Left lung (tissue), 10 donors: ENCODE data around the gene MAP3K14. TPM values are rescaled to one million over a fixed set of nuclear protein-coding genes. Genes with fewer than 3 reads are reported as not detected.
A peak's percentile ranks its signal among the peaks of the same experiment; 100 is the strongest.

ENCODE experiments used
- ATAC-seq: fragments of 200-7000 bp; cut with Tn5 transposase; one replicate; pipeline ENCODE4 v1.9.1; 2020; ENCODE audit warnings: moderate library complexity
- DNase-seq, 4 donors: peaks; one replicate each; pipeline ENCODE4 v3.0.0-alpha.2; 2013 to 2020
- H3K27ac ChIP-seq, 2 donors: fragments of 200-600 bp; sonication (generic) in 1 of 2; one replicate each; pipeline versions ENCODE4 v1.5.0 to v1.8.0; 2020 to 2021
- H3K27me3 ChIP-seq, 2 donors: fragments of 200-600 bp; sonication (generic) in 1 of 2; one replicate each; pipeline versions ENCODE4 v1.5.0 to v1.8.0; 2020 to 2021
- H3K36me3 ChIP-seq, 2 donors: fragments of 200-600 bp; sonication (generic) in 1 of 2; one replicate each; pipeline versions ENCODE4 v1.5.0 to v1.8.0; 2020 to 2021
- H3K4me1 ChIP-seq, 2 donors: fragments of 200-600 bp; one replicate each; pipeline ENCODE4 v1.8.0; 2021
- H3K4me3 ChIP-seq, 2 donors: fragments of 200-600 bp; sonication (generic) in 1 of 2; one replicate each; pipeline versions ENCODE4 v1.5.0 to v1.8.0; 2020 to 2021; ENCODE audit warnings: mild to moderate bottlenecking in 1 of 2
- H3K9me3 ChIP-seq, 2 donors: fragments of 200-600 bp; sonication (generic) in 1 of 2; one replicate each; pipeline versions ENCODE4 v1.5.0 to v1.8.0; 2020 to 2021
- CTCF ChIP-seq, 2 donors: fragments of 200-600 bp; sonication (generic) in 1 of 2; IDR thresholded peaks; one replicate each; pipeline versions ENCODE4 v1.5.0 to v1.8.0; 2021; ENCODE audit warnings: antibody characterized with exemption in 2 of 2
- intact Hi-C, 2 donors: fragments of 100-400 bp; cut with DNase I; formaldehyde crosslinking; loops; one replicate each; pipeline versions ENCODE4 v1.11.2 to v1.14.2; 2022
- polyA plus RNA-seq, 6 donors: library from polyadenylated mRNA; unstranded; fragments of 120-200 nt; gene quantifications; one replicate each; pipeline ENCODE4 v1.2.1, GENCODE V29; 2013; ENCODE audit not compliant: insufficient read length in 6 of 6
- total RNA-seq, 2 donors: library from RNA; stranded (reverse); fragmentation: NEBNext Ultra II Directional; extraction: Animal tissue kit (Norgen Biotek cat#: 25700); gene quantifications; one replicate each; pipeline ENCODE4 v1.2.1, GENCODE V29; 2021
- donor health status: DM: no; HTN: yes; CAD: no.
- donor health status: DM: no; HTN: no; CAD: no.

MAP3K14 gene
- total and polyA plus RNA-seq, 8 donors = 6.3 to 13.1 (median 7.7) TPM

- ATAC-seq (no peak), DNase-seq (peak in 1 of 4 donors; percentile 77)
- H3K9me3 ChIP-seq = no peaks in the 10 kb centered on the region
- peaks cover 15 to 83% of the 10 kb centered on the region in 2 donors for H3K4me1 ChIP-seq
- H3K27ac ChIP-seq = peak overlapping the region; percentile 26 to 97
- no peak for TF ChIP-seq CTCF (IDR thresholded peaks at IDR 0.05)
- H3K27me3 ChIP-seq = peaks cover 0 to 20% of the 10 kb centered on the region in 2 donors
- H3K36me3 ChIP-seq = no peaks in the 10 kb centered on the region
- intact Hi-C loops = no loop called here
- H3K4me3 ChIP-seq = peak overlapping the region; percentile 42 to 72
Measured at GRCh38 chr17:45222996-45223538, 93.8 kb downstream of the MAP3K14 start.

GRCh38 chr17:45222289-45222995 is 94.4 kb downstream of the MAP3K14 start:
- no peaks in the 10 kb centered on the region for H3K9me3 ChIP-seq
- H3K27ac ChIP-seq = peak overlapping the region; percentile 79 to 97
- ATAC-seq = no peak
- H3K27me3 ChIP-seq = peaks cover 0 to 20% of the 10 kb centered on the region in 2 donors
- TF ChIP-seq CTCF (IDR thresholded peaks at IDR 0.05) = no peak
- H3K4me1 ChIP-seq = peaks cover 8 to 77% of the 10 kb centered on the region in 2 donors
- H3K4me3 ChIP-seq = peak overlapping the region; percentile 42 to 72
- no peaks in the 10 kb centered on the region for H3K36me3 ChIP-seq
- peak in 1 of 4 donors; percentile 80 for DNase-seq
- intact Hi-C loops = no loop called here

GRCh38 chr17:45222014-45222288 is 94.9 kb downstream of the MAP3K14 start:
- no peaks in the 10 kb centered on the region for H3K9me3 ChIP-seq
- H3K4me1 ChIP-seq = peaks cover 5 to 72% of the 10 kb centered on the region in 2 donors
- H3K36me3 ChIP-seq = no peaks in the 10 kb centered on the region
- peak overlapping the region; percentile 79 to 97 for H3K27ac ChIP-seq
- intact Hi-C loops = no loop called here
- peaks cover 0 to 20% of the 10 kb centered on the region in 2 donors for H3K27me3 ChIP-seq
- DNase-seq (no peak), ATAC-seq (no peak)
- TF ChIP-seq CTCF (IDR thresholded peaks at IDR 0.05) = no peak
- peak overlapping the region; percentile 42 to 72 for H3K4me3 ChIP-seq

- Histone ChIP-seq H3K36me3 (peaks cover 0 to 5% of the 10 kb centered on the region in 2 donors), H3K27ac (peak within 1 kb of the TSS; percentile 79 to 97), H3K9me3 (no peaks in the 10 kb centered on the region), H3K4me1 (peaks cover 4 to 66% of the 10 kb centered on the region in 2 donors), H3K4me3 (peak within 1 kb of the TSS; percentile 42 to 72), H3K27me3 (peaks cover 0 to 20% of the 10 kb centered on the region in 2 donors)
- intact Hi-C loops = no loop called here
- TF ChIP-seq CTCF (IDR thresholded peaks at IDR 0.05) = no peak
- ATAC-seq = peak; percentile 22
- peak in 2 of 4 donors; percentile 81 to 97 for DNase-seq
Measured at GRCh38 chr17:45221081-45222013, 95.5 kb downstream of the MAP3K14 start, which contains the start of gene FMNL1. FMNL1 (plus strand) TSS chr17:45221885; CDS start chr17:45222125, 240 bp downstream.
